Mesenteric fat pad (tissue), 1 donor: Measurements from ENCODE around the gene BARHL2. TPM values are rescaled to one million over a fixed set of nuclear protein-coding genes. Genes with fewer than 3 reads are reported as not detected.

Experiments
- DNase-seq: peaks from one replicate; pipeline ENCODE4 v3.0.0-alpha.2; 2020; ENCODE audit warnings: low spot score
- total RNA-seq: library from RNA; stranded (reverse); fragmentation: NEBNext Ultra II Directional; extraction: Animal tissue kit (Norgen Biotek cat#: 25700); gene quantifications from one replicate; pipeline ENCODE4 v1.2.1, GENCODE V29; 2021
- donor health status: DM: yes; HTN: yes; CAD: no.

Gene BARHL2
- total RNA-seq, 1 donor from 2014 or later, result not detected

DNA sequence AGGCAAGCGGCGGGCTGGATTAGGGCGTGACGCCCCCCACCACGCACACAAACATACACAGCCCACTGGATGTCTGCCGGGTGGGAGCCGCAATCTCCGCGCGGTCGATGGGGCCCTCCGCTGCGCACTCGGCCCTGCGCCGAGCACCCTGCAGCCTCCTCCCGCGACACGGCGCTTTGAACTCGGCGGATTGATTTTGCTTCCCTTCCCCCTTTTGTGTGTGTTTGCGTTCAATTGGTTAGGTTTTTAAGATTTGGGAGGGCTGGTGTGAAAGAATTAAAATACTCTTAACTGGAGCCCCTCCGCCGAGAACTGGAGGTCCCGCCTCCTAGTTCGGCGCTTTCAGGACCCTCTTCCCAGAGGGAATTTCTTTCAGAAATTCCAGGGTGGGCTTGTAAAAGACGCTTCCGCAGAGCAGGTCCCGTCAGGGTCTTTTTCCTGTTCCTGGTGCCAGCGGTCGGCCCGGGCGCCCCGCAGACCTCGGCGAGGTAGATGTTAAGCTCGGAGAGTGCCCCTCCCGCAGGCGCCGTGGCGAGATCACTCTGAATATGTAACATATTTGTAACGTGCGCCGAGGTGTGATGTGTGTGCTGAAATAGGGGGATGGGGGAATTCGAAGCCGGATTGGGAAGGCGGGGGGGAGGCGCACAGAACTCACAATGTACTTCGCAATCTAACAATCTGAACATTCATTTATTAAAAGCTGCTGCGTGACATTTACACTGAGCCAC lies 8.0 kb upstream of the BARHL2 start:
- DNase-seq, result no peak

DNA sequence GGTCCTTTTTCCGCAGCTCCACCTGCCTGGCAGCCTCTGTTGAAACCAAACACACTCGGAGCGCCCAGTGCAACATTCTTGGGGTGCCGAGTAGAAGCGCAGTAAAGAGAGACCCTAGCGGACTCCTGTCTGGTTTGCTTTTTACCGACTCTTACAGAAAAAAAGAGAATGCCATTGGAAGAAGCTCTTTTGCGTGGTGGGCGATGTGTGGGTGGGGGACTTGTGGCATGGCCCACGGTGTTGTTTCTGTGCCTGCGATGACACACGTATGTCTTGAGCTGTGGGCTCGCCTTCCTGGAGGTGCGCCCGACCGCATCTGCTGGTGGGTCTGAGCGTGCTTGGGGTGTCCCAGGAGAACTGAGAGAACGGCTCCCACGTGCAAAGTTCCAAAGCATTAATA lies 7.3 kb upstream of the BARHL2 start:
- DNase-seq, result no peak

- DNase-seq, result no peak
These were observed 6.5 kb upstream of the BARHL2 start for GRCh38 chr1:90723590-90724108.

- no peak for DNase-seq
These were observed 5.9 kb upstream of the BARHL2 start for GRCh38 chr1:90722874-90723589.

DNA sequence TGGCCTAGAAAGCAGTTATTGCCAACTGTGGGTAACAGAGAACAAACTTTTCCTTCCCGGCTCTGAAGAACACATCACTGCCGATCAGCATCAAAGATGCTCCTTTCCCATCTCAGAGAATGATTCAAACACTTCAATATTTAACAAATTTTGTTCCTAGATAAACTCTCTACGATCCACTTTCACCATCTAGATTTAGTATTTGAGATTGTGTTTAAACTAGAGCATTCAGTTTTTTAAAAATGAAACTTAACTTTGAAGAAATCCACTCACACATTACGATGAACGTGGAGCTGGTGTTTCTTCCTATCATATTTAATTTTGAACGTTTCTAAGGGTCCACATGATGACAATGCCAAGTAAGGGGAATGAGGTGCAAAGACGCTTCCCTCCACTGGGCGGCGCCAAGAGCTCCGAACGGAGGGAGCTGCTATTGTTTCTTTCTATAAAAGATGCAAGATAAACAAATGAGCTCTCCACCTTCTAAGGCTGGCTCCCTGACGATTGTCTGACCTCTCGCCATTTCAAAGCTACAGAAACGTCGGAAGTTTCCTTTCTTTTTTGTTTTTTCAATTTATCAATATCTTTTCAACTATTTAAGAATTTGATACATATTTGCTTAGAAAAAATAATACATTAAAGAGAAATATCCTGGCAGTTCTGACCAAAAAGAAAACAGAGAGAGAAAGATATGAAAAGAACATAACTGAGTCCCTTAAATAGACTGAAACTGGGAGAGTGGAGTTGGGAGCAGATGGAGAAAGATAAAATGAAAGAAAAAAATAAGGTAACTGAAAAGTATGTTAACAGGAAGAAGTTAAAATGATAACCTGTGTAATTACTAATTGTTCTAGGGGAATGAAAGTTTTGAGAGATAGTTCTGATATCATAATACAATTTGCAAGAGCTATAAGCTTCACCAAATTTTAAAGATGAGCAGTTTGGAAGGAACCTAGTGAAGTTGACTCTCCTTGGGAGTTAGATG lies 4.4 kb upstream of the BARHL2 start:
- no peak for DNase-seq

- no peak for DNase-seq
These were observed 3.1 kb upstream of the BARHL2 start for GRCh38 chr1:90720145-90720636.

DNA sequence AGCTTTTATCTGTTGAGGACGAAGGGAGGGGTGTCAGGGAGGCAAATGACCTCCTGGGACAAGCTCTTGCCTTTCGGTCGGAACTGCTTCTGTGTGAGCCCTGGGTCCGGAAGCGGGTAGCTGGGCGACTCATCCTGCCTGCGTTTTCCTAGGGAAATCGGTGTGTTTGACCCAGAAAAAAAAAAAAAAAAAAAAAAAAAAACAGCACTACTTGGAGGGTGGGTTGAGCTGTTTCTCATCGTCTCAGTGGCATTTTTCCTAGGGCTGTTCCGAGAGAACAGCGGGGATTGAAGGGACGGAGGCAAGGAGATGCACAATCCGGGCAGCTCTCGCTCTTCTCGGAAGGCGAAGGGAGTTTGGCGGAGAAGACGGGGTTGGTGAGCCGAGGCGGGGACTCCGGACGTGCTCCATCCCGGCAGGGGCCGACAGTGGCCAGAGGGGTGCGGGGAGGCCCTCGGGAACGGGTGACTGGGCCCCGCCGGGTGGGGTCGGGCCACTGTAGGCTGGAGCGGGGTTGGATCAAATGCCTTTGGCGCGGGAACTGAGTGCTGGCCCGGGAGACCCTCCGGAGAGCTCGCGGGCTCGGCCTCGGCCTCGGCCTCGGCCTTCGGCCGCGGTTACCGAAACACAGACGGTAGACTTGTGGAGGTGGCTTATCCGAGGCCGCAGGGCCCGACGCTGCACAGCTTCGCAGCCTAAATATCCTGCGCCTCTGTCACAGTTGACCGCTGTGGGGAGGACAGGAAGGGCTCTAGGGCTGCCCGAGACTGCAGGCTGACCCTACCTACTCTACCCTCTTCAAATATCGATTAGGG lies 2.4 kb upstream of the BARHL2 start:
- DNase-seq, result no peak

DNA sequence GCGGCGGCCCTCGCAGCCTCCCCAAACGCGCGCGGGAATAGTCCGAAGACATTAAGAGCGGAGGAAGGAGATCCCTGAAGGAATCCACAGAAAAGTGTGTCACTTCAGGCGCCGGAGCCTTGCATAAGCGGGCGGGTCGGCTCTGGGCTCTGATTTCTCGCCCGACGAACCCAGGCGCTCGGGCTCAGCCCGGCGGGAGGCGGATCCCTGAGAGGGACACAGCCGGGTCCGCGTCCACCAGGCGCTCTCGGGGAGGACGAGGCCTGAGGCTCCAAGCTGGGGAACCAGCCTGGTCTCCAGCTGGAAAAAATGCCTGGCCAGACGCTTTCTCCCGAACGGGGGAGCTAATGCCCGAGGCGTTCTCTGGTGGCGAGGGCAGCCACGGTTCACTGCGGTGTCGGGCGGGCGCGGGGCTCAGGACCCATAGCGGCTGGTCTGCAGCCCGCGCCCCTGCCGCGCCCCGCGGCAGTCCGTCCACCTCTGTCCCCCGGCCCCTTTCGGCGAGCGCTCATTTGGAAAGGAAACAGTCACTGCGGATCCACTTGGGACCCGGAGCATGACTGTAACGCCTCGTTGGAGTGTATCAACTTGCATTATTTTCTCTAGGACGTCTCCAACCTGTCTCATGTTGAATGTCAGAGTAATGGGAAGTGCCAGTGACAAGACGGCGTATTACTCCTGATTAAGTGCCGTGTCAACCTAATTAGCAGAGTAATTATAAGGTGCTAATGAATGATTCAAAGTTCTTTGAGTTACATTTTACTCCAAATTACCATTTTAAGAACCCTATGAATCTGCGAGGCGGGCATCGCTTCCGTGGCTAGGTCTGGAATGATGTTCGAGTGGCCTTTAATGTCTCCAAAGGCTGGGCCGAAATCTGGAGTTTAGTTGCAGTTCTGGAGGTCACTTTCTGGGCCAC lies 1.6 kb upstream of the BARHL2 start:
- no peak for DNase-seq

DNA sequence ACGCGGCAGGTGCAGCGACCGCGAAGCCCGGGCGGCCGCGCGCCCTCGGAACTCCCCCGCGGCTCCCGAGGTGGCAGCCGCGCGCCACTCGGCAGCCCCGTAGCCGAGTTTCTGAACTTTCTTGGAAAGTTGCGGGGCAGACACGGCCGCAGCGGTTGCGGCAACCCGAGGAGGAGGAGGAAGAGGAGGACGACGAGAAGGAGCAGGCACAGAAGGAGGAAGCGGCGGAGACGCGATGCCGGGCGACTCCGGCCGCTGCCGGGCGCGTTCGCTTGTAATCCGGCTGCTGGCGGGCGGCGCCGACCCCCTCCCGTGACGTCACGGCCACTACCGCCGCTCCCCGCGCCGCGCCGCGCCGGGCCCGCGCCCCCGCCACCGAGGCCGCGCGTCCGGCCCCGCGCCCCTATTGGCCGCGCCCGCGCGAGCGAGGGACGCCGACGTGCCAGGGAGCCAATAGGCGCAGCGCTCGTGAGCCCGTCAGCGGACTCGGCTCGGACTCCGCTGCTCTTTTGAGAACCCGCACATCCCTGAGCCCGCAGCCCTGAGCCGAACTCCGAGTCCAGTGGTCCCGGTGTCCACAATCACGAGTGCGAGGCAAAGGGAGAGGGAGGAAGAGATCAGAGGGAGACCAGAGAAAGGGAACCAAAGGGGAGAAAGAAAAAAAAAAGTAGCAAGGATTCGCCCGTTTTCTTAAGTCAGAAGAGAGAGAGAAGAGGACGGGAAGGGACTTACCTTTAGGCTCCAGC lies 736 bp upstream of the BARHL2 start:
- no peak for DNase-seq

GRCh38 chr1:90717356-90717664 lies 208 bp upstream of the BARHL2 start:
- no peak for DNase-seq

- no peak for DNase-seq
These were observed 905 bp downstream of the BARHL2 start for GRCh38 chr1:90716243-90716551.

- no peak for DNase-seq
These were observed 1.8 kb downstream of the BARHL2 start for GRCh38 chr1:90715309-90715708.

DNA sequence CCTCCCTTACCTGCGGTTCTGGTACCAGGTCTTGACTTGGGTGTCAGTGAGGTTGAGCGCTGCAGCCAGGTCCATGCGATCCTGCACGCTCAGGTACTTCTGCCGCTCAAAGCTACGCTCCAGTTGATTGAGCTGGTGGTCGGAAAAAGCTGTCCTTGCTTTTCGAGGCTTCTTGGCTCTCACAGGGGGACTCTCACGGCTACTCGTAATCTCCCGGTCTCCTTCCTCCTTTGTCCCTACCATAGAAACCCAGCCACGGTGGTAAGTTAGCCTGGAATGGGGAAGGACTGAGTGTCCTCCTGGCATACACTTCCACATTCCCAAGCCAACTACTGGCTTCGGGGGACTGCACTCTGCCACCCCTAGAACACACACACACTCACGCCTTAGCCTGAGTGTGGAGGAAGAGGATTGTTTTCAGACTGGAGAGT lies 2.6 kb downstream of the BARHL2 start:
- no peak for DNase-seq

DNA sequence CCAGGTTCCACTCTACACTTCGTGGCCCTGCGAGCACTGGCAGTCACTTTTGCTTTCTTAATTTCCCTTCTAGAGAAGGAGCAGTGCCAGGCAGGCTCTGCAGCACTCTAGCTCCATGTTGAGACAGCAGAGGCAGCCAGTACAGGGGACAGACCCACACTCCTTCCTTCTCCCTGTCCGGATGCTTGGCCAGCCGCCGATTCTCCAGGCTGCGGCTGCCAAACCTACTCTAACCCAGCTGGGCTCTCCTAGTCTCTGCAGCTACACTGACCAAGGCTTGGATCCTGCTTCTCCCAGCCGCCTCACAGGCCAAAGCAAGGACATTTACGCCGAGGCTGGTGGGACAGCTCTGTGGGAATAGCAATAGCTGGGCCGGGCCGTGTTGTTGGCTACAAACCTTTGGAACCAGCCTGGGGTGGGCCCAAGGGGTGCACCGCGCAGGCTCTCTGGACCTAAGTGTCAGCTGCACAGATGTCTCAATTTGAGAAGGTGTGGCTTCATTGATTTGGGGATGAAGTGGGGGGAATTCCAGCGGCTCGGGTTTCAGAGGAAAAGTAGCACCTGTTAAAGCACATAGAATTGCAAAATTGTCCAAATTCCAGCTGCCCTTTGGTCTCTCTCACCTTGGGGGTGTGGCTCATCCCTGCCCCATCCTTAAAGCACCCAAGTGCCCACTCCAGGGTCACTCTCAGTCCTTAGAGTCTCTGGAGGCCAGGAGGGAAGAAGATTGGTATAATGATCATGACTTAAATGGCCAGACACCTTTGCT lies 3.2 kb downstream of the BARHL2 start:
- DNase-seq, result no peak

DNA sequence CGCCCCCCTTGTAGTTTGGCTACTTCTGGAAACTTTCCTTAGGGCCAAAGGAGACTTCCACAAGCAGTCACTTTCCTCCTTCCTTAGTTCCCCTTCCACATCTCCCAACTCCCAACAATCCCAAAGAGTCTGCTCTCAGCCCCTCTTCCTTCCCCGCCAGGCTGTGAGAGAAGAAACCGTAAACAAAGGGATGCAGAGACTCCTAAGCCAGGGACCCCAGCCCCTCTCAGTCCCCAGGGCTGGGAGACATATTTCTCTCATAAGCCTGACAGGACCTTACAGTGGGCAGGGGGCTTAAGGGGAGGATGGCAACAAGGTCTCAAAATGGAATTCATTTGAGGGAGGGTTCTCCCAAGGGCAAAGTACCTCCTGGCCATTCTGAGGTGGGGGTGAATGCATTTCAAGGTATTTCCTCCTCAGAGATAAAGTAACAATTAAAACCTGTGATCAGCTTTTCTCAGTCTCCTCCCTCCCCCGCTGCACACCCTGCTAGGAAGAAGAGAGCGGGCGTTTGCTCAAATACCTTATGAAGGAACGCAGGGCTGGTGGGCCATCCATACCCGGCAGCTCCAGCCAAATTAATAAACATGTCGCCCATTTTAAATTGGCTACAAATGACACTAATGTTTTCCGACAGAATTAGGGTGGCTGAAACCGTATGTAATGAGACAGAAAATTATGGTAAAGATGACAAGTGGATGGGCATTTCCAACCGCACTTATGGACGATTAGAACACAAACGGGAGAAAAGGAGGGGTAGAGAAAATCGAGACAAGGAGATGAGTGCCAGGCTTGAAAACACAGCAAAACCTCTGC lies 4.0 kb downstream of the BARHL2 start:
- no peak for DNase-seq

- no peak for DNase-seq
These were observed 4.8 kb downstream of the BARHL2 start for GRCh38 chr1:90712153-90712856.

DNA sequence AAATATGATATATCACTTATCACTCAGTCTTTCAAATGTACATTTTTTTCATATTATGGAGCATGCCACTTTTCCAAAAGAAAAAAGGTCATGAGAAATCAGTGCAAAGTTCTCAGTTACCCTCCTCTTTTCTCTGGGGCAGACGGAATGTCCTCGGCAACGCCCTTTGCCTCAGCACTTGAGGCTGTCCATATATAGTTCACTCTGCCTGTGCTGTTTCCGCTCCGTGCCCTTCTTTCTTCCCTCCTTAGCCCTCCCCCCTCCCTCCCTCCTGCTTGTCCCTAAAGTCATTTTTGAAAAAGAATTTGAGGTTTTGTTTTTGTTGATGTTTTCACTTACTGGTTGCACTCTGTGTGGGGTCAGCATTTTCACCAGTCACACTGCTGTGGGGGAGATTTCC lies 5.4 kb downstream of the BARHL2 start:
- no peak for DNase-seq
